GM18499 (cell line): ENCODE measurements around the gene DDX49.
"Not testable (repeated sequence)": the region's sequence is repeated elsewhere in the genome, so short reads cannot be mapped to it uniquely, and the experiment has no call there.

Experiments
- ATAC-seq: cut with Tn5 transposase; IDR thresholded peaks from one replicate; pipeline ENCODE4 v1.9.1; 2021; ENCODE audit warnings: moderate number of reproducible peaks; ENCODE audit not compliant: insufficient read depth, unreplicated experiment

Gene DDX49

GRCh38 chr19:18895038-18895823, 24.3 kb upstream of the DDX49 start:
- ATAC-seq = no peak

GRCh38 chr19:18895824-18896341, 23.6 kb upstream of the DDX49 start, which contains the start of gene CERS1:
TSS of gene CERS1 (minus strand) at chr19:18896158. CDS start at chr19:18896072, 86 bp downstream.
- ATAC-seq = no peak

- no peak for ATAC-seq
These were observed 23.1 kb upstream of the DDX49 start for GRCh38 chr19:18896421-18896841.

- no peak for ATAC-seq
These were observed 22.2 kb upstream of the DDX49 start for GRCh38 chr19:18897094-18898029.

- ATAC-seq = no peak
These were observed 21.4 kb upstream of the DDX49 start for GRCh38 chr19:18898081-18898606.

- no peak for ATAC-seq
These were observed 20.7 kb upstream of the DDX49 start for GRCh38 chr19:18898607-18899408.

- ATAC-seq = no peak
These were observed 19.6 kb upstream of the DDX49 start for GRCh38 chr19:18899624-18900560.

- ATAC-seq = no peak
These were observed 18.6 kb upstream of the DDX49 start for GRCh38 chr19:18900700-18901481.

GRCh38 chr19:18901491-18901890, 18.0 kb upstream of the DDX49 start:
- no peak for ATAC-seq

- not testable (repeated sequence) for ATAC-seq
These were observed 17.0 kb upstream of the DDX49 start for GRCh38 chr19:18902519-18902918.

- ATAC-seq = no peak
These were observed 16.1 kb upstream of the DDX49 start for GRCh38 chr19:18903156-18904037.

- ATAC-seq = no peak
These were observed 15.0 kb upstream of the DDX49 start for GRCh38 chr19:18904334-18905057.

- no peak for ATAC-seq
These were observed 14.5 kb upstream of the DDX49 start for GRCh38 chr19:18905058-18905456.

GRCh38 chr19:18905513-18906236, 13.8 kb upstream of the DDX49 start:
- no peak for ATAC-seq

GRCh38 chr19:18906605-18907519, 12.7 kb upstream of the DDX49 start:
- no peak for ATAC-seq
